Astrocyte of the hippocampus (primary cell): ENCODE data around the gene TP53TG3D.
"Not testable (repeated sequence)": the region's sequence is repeated elsewhere in the genome, so short reads cannot be mapped to it uniquely, and the experiment has no call there.

Source experiments
- DNase-seq: peaks from one replicate; pipeline ENCODE4 v3.0.0; 2011; ENCODE audit warnings: low read depth, low spot score

Gene TP53TG3D

DNA sequence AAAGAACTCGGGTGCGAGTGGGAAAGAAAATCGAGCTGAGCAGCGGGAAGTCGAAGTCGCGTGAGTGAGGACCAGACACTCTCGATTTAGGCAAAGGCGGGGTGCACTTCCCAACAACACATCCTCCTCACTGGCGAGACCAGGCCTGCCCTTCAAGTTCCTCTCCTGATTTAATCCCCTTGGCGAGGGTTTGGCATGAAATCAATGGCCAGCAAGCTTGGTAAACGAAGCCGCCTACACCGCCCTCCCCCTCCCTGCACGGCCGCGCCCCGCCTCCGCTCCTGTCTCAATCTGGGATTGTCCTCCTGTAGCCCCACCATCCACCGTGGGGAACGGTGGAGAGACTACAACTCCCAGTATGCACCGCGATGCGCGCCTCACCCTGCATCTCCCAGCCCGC is at the start of gene TP53TG3D:
TSS of gene TP53TG3D (plus strand) at position 301 of the 400 bp plus-strand sequence. CDS start at position 369, 68 bp downstream.
- not testable (repeated sequence) for DNase-seq

- not testable (repeated sequence) for DNase-seq
These were observed 421 bp downstream of the TP53TG3D start for GRCh38 chr16:32253507-32253906.

DNA sequence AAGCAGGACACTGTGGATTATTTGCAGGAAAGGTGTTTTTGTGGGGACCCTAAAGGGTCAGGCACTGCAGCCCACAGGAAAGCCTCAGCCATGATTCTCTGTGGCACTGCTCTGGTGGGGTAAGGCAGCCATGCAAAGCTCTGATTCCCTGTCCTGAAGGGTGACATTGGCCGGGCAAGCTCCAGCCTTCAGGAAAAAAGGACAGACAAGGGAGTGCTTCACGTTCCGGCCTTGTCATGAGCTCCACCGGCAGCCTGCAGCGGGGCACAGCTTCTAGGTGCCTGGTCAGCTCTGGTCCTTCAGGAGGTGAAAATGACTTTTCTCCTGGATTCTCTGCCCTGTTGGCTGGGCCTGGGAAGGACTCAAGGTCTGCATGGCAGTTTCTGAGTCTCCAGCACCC is 8.4 kb downstream of the TP53TG3D start:
- not testable (repeated sequence) for DNase-seq

GRCh38 chr16:32263552-32263951 is 10.5 kb downstream of the TP53TG3D start:
- DNase-seq: not testable (repeated sequence)

- DNase-seq: not testable (repeated sequence)
These were observed 28.8 kb downstream of the TP53TG3D start for GRCh38 chr16:32281910-32282309.

- DNase-seq: not testable (repeated sequence)
These were observed 29.9 kb downstream of the TP53TG3D start for GRCh38 chr16:32283024-32283423.

GRCh38 chr16:32283917-32284495 is 30.9 kb downstream of the TP53TG3D start:
- DNase-seq: not testable (repeated sequence)

DNA sequence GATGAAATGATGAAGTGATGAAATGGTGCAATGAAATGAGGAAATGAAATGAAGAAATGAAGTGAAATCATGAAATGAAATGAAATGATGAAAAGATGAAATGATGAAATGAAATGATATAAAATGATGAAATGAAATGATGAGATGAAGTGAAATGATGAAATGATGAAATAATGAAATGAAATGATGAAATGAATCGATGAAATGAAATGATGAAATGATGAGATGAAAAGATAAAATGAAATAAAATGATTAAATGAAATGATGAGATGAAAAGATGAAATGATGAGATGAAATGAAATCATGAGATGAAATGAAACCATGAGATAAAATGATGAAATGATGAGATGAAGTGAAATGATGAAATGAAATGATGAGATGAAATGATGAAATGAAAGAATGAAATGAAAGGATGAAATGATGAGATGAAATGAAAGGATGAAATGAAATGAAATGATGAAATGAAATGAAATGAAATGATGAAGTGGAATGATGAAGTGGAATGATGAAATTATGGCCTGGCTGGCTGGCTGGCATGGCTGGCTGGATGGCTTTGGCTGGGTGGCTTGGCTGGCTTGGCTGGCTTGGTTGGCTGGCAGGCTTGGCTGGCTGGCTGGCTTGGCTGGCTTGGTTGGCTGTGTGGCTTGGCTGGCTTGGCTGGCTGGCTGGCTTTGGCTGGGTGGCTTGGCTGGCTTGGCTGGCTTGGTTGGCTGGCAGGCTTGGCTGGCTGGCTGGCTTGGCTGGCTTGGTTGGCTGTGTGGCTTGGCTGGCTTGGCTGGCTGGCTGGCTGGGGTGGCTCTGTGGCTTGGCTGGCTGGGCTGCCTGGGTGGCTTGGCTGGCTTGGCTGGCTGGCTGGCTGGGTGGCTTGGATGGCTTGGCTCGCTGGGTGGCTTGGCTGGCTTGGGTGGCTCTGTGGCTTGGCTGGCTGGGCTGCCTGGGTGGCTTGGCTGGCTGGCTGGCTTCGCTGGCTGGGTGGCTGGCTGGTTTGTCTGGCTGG is 32.0 kb downstream of the TP53TG3D start:
- DNase-seq: not testable (repeated sequence)

GRCh38 chr16:32286193-32286592 is 33.1 kb downstream of the TP53TG3D start:
- not testable (repeated sequence) for DNase-seq

- DNase-seq: not testable (repeated sequence)
These were observed 34.7 kb downstream of the TP53TG3D start for GRCh38 chr16:32287743-32288142.

DNA sequence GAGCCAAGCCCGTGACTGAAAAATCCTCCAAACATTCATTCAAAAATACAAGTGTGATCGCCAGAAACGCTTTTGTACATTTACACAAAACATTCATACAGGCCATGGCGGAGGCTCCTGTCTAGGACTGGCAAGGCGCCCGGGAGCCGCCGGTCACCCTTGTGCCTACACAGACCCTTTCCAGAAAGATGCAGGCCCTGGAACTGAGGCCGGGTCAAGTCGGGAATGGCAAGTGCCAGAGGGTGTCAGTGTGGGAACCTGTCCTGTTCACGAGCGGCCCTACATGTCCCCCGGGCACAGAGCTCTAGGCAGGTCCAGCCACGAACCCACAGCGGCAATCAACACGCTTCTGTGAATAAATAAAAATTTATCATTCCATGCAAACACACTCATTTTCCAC is 36.1 kb downstream of the TP53TG3D start:
- DNase-seq: not testable (repeated sequence)

GRCh38 chr16:32302776-32303175 is 49.7 kb downstream of the TP53TG3D start:
- not testable (repeated sequence) for DNase-seq
